Inferior parietal cortex (tissue), 1 donor: Measurements from ENCODE around the gene GABPA.
"Not testable (repeated sequence)": the region's sequence is repeated elsewhere in the genome, so short reads cannot be mapped to it uniquely, and the experiment has no call there.

Experiments
- DNase-seq: peaks from one replicate; pipeline ENCODE4 v3.0.0-alpha.2; 2016; ENCODE audit errors: extremely low spot score

The GABPA gene

DNA sequence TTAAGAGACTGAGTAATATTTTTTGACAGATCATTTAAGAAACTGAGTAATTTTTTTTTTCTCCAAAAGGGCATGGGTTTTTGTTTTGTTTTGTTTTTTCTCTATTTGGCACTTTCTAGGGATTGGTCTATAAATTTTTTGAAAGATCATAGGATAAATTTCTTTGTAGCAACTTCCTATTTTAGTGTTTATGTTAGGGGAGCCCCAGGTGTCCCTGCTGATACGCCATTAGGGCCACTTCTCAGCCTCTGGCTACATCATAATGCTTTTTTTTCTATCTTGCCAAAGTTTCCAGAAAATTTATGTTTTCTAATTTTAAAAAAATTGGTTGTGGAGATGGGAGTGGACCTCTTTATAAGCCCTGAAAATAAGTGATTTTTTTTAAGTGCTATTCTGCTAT lies 2.6 kb downstream of the GABPA start:
- no peak for DNase-seq

DNA sequence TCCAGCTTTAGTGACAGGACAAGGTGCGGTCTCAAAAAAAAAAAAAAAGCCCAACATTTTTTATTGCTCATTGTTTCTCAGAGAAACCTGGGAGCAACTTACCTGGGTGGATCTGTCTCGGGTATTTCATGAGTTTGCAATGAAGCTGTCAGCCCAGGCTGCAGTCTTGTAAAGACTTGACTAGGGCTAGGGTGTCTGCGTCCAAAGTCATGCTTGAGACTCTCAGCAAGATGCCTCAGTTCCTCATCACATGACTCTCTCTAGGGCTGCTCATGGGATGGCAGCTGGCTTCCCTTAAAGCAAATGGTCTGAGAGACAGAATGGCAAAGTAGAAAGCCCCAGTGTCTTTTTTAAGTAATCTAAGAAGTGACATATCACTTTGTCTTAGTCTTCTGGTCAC lies 8.1 kb downstream of the GABPA start:
- no peak for DNase-seq

DNA sequence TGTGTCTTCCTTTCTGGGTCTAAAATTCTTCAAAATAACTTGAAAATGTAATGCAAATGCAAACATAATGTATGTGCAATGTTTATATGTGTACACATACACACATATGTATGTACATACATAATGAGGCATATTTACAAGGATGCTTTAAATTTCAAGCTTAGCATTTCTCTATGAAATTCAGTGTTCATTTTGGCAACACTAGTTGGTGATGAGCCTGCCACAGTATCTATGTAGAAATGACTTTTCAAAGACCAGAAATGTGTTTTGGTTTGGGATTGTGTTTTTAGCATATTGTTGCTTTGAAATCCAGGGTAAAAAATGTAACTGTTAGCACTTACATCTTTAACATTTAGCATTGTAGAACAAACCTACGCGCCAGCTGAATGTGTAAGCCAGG lies 10.1 kb downstream of the GABPA start:
- DNase-seq: no peak

DNA sequence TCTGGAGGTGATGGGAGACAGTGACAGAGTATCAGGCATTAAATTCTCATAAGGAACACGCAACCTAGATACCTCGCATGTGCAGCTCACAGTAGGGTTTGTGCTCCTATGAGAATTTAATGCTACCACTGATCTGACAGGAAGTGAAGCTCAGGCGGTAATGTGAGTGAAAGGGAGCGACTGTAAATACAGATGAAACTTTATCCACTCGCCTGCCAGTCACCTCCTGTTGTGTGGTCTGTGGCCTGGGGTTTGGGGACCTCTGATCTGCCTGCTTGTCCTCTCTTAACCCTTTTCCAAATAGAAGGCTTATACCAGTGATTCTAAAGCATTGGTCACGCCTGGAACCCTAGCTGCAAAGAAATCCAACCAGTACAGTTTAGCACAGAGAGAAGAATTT lies 15.3 kb downstream of the GABPA start:
- no peak for DNase-seq

DNA sequence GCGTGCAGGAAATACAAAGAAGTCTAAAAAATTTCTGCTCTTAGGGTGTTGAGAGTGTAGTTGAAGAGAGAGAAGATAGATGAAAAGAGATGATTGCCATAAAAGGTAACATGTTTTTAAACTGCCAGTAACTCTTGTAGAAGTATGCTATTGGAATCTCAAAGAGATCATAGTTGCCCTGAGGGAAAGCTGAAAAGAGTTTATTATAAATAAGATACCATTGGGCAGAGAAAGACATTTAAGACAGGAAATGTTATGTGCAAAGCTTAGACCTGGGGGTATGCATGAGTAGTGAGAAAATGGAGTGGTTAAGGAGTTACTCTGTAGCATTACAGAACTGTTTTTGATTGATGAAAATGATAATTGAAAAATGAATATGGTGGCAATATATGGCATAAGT lies 17.6 kb downstream of the GABPA start:
- no peak for DNase-seq

DNA sequence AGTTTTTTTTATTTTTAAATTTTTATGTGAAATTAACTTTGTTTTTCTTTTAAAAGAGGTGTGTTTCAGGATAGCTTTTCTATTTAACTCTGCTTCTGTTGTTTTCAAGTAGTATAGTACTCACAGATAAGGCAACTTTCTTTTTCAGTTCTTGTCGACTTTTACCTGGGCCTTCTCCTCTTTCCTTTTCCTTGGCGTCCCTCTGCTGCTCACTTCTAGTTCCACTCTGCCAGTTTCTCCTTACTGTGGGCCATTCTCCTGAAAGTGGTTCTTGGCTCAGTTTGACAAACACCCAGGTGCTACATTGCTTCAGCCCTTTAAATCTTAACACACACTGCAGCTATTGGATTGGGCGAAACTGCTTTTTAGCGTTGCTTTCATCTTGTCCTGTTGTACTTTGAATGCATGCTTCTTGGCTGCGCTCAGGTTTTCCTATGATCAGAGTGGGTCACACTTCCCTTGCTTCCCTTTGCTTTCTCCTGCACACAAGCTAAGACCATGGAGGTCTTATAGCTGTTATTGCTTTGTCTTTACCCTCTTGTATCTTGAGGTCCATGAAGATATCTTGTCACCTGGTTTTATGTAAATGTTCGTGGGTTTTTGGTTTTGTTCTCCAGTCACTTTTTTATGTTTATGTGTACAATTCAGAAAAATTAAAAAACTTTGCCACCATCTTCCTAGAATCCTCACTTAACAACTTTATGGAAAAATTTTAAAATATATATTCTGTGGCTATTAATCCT lies 21.6 kb downstream of the GABPA start:
- DNase-seq: no peak

DNA sequence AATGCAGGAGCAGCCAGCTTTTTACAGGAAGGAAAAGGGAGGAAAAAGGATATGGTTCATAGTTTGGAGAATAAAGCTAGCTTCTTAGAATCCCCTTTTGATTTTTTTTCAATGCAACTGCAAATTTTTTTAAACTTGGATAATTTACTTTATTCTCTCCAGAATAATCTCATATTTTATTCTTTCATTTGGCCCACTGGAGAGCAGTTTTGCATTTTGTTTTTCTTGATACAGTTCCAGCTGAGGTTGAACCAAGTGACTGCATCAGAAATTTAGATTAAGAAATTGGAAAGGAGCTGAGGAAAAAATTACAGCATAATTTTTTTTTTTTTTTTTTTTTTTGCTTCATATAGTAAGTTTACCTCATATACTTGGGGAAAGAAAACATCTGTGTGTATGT lies 22.8 kb downstream of the GABPA start:
- DNase-seq: no peak

DNA sequence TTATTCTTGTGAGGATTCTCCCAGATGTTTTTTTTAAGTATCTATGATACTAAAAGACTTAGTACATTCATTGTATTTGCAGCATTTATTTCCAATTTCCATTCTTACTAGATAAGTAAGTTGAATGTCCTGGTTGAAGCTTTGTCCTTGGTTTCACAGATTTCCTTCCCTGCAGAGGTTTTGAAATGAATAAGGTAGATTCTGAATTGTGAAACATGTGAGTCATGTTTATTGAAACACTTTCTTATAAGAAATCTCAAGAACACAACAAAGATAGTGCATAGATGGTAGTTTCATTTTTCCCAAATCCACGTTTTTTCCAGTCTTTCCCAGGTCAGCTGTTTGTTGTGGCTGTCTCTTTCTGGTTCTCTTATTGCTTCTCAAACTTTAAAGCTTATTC lies 24.8 kb downstream of the GABPA start:
- DNase-seq: no peak

DNA sequence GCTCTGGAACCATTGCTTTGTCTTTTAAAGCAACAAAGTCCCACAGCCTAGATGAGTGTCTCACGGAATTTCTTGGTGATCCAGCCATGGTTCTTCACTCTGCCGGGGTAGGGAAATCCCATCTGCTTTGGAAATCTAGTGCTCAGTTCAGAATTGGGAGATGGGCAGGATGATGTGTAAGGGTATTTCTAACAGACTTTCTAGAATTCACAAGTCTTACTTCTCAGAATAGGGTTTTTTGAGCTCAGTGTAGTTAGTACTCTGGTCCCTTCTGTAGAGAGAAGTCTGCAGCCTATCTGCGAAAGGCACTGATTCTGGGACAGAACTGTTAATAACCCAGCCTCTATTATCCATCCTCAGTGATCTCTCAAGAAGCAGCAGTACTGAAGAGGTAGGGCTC lies 25.3 kb downstream of the GABPA start:
- DNase-seq: no peak

DNA sequence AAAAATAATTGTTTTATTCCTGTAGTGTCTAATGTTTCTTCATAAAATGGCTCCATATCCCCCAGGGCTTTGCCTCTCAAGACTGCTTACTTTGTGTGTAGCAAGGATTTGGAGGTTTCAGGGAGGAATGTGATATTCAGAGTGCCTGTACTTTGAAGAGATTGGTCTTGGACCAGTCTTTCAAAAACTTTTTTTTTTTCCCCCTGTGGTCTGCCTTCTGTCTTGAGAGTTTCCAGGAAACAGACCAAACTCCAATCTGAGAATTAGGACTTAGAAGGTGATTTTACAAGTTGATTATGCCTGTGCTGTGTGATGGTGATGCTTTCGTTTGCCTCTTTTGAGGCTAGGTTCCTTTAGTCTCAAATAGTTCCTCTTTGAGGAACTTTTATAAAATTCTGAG lies 25.9 kb downstream of the GABPA start:
- no peak for DNase-seq

DNA sequence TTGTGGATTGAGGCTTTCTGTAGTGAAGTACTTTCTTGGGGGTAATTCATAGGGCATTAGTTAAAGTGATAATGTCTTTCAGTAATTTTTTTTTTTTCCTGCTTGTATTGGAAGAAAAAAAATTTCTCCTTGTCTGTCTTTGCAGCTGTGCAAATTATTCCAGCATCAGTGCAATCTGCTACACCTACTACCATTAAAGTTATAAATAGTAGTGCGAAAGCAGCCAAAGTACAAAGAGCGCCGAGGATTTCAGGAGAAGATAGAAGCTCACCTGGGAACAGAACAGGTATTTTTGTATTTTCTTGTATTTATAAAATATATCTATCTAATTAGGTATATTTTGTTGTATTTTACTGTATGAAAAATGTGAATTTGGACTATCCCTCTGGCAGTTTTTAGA lies 29.3 kb downstream of the GABPA start:
- DNase-seq: no peak

DNA sequence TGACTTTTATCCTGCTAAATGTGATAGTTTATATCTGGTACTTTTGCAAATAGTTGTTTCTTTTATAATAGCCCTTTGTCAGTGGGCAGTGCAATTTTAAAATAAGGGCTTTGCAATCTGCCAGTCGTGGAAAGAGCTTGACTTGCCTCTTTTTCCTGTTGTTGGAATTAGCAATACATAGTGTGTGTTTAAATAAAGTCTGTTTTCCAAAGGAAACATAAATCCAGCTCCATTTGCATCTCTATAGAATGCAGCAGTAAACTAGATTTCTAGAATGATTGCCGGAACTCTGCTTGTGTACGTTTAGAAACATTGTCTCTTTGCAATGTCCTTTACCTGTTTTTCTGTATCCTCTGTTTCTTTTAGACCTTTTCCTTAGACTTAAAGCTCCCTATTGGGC lies 33.1 kb downstream of the GABPA start:
- DNase-seq: no peak

DNA sequence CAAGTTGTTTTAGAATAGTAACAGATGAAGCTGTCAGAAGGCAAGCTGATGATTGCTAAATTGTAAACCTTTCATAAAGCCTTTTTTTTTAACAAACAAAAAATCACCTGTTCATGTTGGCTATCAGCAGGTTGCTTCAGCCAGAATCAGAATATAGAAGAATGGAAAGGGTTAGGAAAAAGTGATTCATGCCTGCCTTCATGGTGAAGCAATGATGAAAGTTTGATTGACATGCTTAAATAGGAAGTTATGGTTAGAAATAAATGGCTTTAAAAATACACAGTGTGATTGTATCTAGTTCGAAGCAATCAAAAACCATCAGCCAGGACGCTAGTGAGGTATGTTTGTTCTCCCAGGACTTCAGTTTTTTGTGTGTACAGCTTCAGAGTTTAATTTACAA lies 37.9 kb downstream of the GABPA start:
- no peak for DNase-seq

DNA sequence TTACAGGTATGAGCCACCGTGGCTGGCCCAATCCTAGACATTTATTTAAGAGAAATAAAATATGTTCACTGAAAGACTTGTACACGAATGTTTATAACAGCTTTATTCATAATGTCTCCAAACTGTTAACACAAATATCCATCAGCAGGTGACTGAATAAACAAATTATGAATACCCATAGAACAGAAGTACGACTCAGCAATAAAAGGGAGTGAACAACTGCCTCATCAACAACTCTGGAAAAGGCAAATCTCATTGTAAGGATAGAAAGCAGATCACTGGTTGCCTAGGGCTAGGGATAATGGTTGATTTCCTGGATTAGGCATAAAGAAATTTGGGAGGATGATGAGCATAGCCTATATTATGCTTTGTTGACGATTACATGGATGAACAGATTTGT lies 41.7 kb downstream of the GABPA start:
- no peak for DNase-seq

DNA sequence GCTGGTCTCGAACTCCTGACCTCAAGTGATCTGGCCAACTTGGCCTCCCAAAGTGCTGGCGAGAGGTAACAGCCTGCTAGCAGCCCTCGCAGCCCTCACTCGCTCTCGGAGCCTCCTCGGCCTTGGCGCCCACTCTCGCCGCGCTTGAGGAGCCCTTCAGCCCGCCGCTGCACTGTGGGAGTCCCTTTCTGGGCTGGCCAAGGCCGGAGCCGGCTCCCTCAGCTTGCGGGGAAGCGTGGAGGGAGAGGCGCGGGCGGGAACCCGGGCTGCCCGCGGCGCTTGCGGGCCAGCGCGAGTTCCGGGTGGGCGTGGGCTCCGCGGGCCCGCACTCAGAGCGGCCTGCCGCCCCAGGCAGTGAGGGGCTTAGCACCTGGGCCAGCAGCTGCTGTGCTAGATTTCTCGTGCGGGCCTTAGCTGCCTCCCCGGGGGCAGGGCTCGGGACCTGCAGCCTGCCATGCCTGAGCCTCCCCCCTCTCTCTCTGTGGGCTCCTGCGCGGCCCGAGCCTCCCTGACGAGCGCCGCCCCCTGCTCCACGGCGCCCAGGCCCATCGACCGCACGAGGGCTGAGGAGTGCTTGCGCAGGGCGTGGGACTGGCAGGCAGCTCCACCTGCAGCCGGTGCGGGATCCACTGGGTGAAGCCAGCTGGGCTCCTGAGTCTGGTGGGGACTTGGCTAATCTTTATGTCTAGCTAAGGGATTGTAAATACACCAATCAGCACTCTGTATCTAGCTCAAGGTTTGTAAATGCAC lies 43.5 kb downstream of the GABPA start:
- DNase-seq: not testable (repeated sequence)

DNA sequence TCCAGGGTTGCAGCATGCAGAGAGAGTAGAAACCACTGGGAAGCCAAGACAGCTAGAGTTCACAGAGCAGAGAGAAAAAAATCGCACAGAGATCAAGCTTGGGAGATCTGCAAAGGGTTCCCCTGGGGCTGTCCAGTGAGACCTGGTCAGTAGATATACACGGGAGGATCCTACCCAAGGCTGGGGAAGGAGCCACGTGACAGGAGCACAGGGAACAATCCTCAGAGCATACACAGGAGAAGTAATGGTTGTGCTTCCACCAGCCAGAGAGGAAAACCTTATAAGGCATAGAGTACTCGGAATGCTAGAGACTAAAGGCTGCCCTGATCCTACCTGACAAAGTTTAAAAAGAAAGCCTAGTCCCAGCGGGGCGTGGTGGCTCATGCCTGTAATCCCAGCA lies 53.9 kb downstream of the GABPA start:
- no peak for DNase-seq

DNA sequence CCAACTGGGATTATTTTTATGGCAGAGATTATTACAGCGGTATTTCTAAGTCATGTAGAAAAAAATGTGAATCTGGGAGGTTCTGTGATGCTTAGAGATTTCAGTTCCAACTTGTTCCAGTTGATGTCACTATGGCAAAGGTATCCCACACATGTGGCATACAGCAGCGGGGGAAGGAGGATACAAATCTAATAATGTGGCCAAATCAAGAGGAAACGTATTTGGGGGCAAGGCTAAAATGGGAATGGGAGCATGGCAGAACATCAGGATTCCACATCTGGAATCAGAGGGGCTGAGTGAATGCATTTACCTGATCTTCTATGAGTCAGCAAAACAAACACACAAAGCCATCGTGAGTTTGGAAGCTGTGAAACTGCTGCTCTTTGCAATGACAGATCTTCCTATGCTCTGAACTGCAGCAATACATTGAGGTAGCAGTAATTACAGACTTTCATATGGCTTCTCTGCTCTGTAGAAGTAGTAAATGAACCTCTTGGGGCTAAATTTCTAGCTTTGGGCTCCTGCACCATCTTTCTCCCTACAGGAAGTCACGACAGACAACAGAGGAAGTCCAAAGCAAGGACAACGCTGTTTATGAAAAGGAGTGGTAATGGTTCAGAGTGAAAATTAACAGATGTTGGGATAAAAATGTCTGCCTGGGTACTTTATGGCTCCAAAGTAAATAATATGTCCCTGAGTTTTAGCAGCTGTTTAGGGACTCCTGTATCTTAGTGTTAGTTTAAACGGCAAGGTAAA lies 55.5 kb downstream of the GABPA start:
- peak; percentile 73 for DNase-seq

DNA sequence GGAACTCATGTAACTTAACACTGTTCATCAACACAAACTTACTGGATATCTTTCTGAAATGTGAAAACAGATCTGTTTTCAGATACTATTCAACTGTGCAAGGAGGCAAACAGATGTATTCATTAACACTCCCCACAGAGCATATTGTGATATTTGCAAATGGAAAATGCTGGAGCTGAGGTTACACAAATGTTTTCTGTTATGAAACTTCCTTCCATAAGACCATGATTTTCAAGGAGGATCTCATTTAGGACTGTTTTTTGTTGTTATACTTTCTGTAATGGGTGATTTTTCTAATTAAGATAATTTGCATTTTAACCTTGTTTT lies 56.1 kb downstream of the GABPA start:
- DNase-seq: peak; percentile 42

DNA sequence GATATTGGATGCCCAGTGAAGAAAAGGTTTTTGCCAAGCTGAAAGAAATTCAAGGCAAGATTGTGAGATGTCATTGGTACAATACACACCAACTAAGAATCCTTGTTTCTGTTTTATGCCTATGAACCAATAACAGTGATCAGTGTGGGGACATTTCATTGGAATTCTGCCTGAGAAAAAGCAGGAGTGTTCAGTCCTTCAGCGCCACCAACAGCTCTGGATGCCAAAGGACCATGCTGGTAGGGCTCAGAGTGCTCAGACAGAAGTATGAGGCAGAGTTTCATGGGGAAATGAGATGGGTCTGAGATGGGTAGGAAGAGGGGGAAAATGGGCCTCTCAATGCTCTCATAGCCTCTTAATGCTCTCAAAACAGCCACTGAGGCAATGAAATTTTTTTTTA lies 56.5 kb downstream of the GABPA start:
- no peak for DNase-seq

DNA sequence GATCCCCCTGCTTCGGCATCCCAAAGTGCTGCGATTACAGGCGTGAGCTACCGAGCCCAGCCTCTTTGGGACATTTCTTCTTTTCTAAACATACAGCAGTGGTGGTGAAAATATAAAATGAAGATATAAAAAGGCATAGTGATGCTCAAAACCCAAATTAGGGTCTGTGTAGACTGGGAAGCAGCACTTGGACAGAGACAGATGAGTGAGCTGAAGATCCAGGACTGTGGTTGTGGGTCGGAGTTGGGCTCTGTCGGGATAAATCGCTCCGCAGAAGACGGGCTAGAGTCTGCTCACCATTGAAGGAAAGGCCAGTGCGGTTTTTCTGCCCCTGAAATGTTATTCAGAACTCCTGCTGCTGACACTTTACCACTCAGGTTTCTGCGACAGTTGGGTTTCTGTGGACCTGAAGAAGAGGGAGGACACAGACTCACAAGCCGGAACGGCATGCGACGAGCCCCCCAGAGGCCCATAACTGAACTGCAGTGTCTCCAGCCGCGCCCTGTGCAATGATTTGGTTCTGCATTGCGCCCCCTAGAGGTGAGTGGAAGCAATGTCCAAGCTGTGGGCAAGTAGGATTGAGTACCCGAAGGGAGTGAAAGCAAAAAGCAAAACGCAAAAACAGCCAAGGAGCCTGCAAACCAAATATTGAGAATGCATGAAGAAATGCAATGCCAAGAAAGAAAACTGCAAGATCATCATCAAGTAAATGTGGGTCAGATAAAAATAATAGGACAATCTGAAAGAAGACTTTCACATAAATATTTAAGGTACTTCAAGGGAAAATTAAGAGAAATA lies 66.6 kb downstream of the GABPA start:
- peak; percentile 80 for DNase-seq

DNA sequence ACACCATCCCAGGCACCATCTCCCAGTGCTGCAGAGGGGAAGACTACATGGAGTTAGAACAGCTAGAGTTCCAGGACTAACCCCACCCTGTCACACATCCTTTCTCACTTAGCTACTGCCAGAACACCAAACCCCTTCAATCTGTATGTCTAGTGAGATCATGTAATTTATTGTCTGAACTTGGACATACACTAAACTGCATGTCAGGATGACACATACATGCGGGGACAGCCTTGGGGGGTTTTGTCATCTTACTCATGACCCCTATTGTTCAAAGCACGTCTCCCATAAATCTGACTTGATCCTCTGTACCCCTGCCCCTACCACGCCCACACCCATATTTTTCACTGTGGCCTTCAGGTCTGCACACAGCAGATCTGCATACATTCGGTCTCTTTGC lies 71.3 kb downstream of the GABPA start:
- no peak for DNase-seq

DNA sequence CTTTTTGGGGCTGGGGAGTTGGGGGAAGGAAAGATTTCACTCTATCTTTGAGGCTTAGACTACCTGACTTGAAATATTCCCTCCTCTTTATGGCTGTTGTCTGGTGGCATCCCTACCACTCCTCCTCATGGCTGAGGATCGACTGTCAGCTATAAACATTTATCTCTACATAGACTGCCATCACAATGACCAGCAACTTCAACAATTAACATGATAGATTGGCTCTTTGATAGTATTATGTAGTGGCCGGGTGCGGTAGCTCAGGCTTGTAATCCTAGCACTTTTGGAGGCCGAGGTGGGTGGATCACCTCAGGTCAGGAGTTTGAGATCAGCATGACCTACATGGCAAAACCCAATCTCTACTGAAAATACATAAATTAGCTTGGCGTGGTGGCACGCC lies 72.4 kb downstream of the GABPA start:
- DNase-seq: no peak
